ENCODE data around the gene ABCA1.

DNA sequence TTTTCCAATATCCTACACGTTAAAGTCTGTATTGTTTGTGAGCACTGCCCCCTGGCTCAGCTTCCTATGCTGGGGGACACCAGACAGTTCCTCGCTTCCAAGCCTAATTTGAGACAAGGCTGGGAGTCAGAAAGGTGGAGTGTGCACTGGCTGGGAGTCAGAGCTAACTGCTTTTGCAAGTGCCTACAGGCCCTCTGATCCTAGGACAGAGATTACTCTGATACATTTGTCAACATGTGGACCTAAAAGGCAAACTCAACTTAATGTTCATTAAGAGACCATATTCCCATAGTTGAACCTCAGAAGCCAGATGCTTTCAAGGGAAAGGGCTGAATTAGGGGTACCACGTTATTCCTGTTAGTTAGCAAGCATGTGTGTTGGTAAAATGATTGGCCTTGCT lies 83.2 kb downstream of the ABCA1 start:
- TF ChIP-seq, protein P1, sequence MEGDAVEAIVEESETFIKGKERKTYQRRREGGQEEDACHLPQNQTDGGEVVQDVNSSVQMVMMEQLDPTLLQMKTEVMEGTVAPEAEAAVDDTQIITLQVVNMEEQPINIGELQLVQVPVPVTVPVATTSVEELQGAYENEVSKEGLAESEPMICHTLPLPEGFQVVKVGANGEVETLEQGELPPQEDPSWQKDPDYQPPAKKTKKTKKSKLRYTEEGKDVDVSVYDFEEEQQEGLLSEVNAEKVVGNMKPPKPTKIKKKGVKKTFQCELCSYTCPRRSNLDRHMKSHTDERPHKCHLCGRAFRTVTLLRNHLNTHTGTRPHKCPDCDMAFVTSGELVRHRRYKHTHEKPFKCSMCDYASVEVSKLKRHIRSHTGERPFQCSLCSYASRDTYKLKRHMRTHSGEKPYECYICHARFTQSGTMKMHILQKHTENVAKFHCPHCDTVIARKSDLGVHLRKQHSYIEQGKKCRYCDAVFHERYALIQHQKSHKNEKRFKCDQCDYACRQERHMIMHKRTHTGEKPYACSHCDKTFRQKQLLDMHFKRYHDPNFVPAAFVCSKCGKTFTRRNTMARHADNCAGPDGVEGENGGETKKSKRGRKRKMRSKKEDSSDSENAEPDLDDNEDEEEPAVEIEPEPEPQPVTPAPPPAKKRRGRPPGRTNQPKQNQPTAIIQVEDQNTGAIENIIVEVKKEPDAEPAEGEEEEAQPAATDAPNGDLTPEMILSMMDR (conservative IDR thresholded peaks at IDR 0.05 in 1 of 2, IDR thresholded peaks at IDR 0.05 in 1 of 2; ENCODE audit: low read depth in 1 of 2, low read length in 2 of 2), result no peak
- TF ChIP-seq EZH2 (IDR thresholded peaks at IDR 0.05; ENCODE audit: low read length, missing control alignments), result no peak

All from fibroblast of lung (primary cell).